Duodenal mucosa (tissue), 2 donors: Measurements from ENCODE around the gene SYK.

Experiments
- H3K27ac ChIP-seq: one replicate; pipeline ENCODE4 v1.7.0; 2013; ENCODE audit warnings: low read depth, low read length
- H3K27me3 ChIP-seq, 2 donors: one replicate each; pipeline ENCODE4 v1.7.0; 2013; ENCODE audit warnings: low read length in 2 of 2, control low read depth in 1 of 2; ENCODE audit not compliant: insufficient read depth in 2 of 2, control insufficient read depth in 1 of 2
- H3K36me3 ChIP-seq, 2 donors: one replicate each; pipeline ENCODE4 v1.7.0; 2013; ENCODE audit warnings: low read length in 2 of 2, control low read depth in 1 of 2; ENCODE audit not compliant: insufficient read depth in 2 of 2, control insufficient read depth in 1 of 2
- H3K4me1 ChIP-seq, 2 donors: one replicate each; pipeline ENCODE4 v1.7.0; 2013; ENCODE audit warnings: low read length in 2 of 2, control low read depth in 1 of 2; ENCODE audit not compliant: insufficient read depth in 2 of 2, control insufficient read depth in 1 of 2
- H3K4me3 ChIP-seq, 2 donors: one replicate each; pipeline ENCODE4 v1.7.0; 2013; ENCODE audit warnings: low read length in 2 of 2, low read depth in 1 of 2
- H3K9ac ChIP-seq, 2 donors: one replicate each; pipeline ENCODE4 v1.7.0; 2013; ENCODE audit warnings: low read length in 2 of 2, low read depth in 1 of 2
- H3K9me3 ChIP-seq, 2 donors: one replicate each; pipeline ENCODE4 v1.7.0; 2013; ENCODE audit warnings: low read length in 2 of 2, control low read depth in 1 of 2; ENCODE audit not compliant: control insufficient read depth in 1 of 2

SYK gene

DNA sequence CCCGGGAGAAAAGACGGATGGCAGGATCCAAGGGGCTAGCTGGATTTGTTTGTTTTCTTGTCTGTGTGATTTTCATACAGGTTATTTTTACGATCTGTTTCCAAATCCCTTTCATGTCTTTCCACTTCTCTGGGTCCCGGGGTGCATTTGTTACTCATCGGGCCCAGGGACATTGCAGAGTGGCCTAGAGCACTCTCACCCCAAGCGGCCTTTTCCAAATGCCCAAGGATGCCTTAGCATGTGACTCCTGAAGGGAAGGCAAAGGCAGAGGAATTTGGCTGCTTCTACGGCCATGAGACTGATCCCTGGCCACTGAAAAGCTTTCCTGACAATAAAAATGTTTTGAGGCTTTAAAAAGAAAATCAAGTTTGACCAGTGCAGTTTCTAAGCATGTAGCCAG lies 94.2 kb downstream of the SYK start:
- Histone ChIP-seq H3K9me3 (no peaks in the 10 kb centered on the region), H3K4me1 (no peaks in the 10 kb centered on the region), H3K4me3 (no peak overlapping the region), H3K36me3 (peaks cover 14 to 72% of the 10 kb centered on the region in 2 donors), H3K27ac (no peak overlapping the region), H3K9ac (no peak overlapping the region), H3K27me3 (no peaks in the 10 kb centered on the region)

DNA sequence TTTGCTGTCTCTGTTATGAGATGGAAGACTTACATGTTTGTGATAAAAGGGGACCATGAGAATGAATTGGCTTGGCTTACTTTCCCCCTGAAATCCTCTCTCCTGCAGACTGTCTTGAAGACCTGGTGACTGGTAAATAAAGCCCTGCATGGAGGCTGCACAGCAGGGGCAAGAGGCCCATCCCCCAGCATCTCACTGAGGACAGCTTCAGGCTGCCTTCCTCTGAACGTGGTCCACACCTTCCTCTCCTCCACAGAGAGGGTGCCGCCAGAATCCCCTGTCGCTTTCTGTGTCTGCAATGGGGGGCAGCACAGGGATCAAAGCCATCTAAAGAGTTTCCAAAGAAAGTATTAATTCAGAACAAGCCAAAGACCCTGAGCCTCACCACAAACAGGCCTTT lies 94.6 kb downstream of the SYK start:
- Histone ChIP-seq H3K27ac (no peak overlapping the region), H3K4me1 (no peaks in the 10 kb centered on the region), H3K27me3 (no peaks in the 10 kb centered on the region), H3K4me3 (no peak overlapping the region), H3K9ac (no peak overlapping the region), H3K36me3 (peaks cover 14 to 72% of the 10 kb centered on the region in 2 donors), H3K9me3 (no peaks in the 10 kb centered on the region)

- Histone ChIP-seq H3K4me1 (no peaks in the 10 kb centered on the region), H3K9me3 (no peaks in the 10 kb centered on the region), H3K36me3 (peaks cover 2 to 56% of the 10 kb centered on the region in 2 donors), H3K9ac (no peak overlapping the region), H3K4me3 (no peak overlapping the region), H3K27ac (no peak overlapping the region), H3K27me3 (no peaks in the 10 kb centered on the region)
Observed at GRCh38 chr9:90898228-90898627, 96.6 kb downstream of the SYK start.

DNA sequence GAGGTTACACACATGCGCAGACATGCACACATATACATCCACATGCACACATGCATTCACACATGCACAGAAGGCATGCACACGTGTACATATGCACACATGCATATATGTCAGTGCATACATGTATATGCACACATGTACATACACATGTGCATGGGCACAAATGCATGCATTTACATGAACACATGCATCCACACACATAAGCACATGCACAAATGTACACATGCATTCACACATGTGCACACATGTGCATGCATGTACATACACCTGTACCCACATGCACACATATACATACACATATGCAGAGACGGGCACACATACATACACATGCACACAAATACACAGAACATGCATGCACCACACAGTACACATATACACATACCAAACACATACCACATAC lies 97.7 kb downstream of the SYK start:
- no peak overlapping the region for H3K27ac ChIP-seq
- no peaks in the 10 kb centered on the region for H3K4me1 ChIP-seq
- peaks cover 2 to 48% of the 10 kb centered on the region in 2 donors for H3K36me3 ChIP-seq
- no peaks in the 10 kb centered on the region for H3K9me3 ChIP-seq
- no peak overlapping the region for H3K4me3 ChIP-seq
- H3K27me3 ChIP-seq, result no peaks in the 10 kb centered on the region
- H3K9ac ChIP-seq, result no peak overlapping the region

GRCh38 chr9:90900130-90900529 lies 98.5 kb downstream of the SYK start:
- H3K4me1 ChIP-seq, result no peaks in the 10 kb centered on the region
- H3K4me3 ChIP-seq, result no peak overlapping the region
- H3K9me3 ChIP-seq, result no peaks in the 10 kb centered on the region
- H3K27me3 ChIP-seq, result no peaks in the 10 kb centered on the region
- no peak overlapping the region for H3K27ac ChIP-seq
- no peak overlapping the region for H3K9ac ChIP-seq
- peaks cover 2 to 44% of the 10 kb centered on the region in 2 donors for H3K36me3 ChIP-seq

DNA sequence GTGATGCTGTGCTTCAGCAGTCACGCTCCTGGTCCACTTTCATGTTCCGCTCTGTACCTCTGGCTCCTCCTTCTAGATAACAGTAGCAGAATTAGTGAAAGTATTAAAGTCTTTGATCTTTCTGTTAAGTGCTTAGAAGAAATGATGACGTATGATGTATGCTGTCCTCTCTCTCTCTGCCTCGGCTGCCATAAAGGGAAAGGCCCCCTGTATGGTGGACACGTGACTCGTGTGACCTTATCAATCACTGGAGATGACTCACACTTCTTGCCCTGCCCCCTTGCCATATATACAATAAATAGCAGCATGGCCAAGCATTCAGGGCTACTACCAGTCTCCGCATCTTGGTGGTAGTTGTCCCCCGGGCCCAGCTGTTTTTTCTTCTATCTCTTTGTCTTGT lies 100.3 kb downstream of the SYK start:
- H3K4me1 ChIP-seq, result no peaks in the 10 kb centered on the region
- no peaks in the 10 kb centered on the region for H3K9me3 ChIP-seq
- H3K9ac ChIP-seq, result no peak overlapping the region
- no peaks in the 10 kb centered on the region for H3K27me3 ChIP-seq
- no peak overlapping the region for H3K4me3 ChIP-seq
- no peak overlapping the region for H3K27ac ChIP-seq
- H3K36me3 ChIP-seq, result peaks cover 2 to 26% of the 10 kb centered on the region in 2 donors

- no peaks in the 10 kb centered on the region for H3K27me3 ChIP-seq
- no peak overlapping the region for H3K4me3 ChIP-seq
- H3K4me1 ChIP-seq, result no peaks in the 10 kb centered on the region
- no peaks in the 10 kb centered on the region for H3K9me3 ChIP-seq
- peaks cover 0 to 9% of the 10 kb centered on the region in 2 donors for H3K36me3 ChIP-seq
- H3K27ac ChIP-seq, result no peak overlapping the region
- no peak overlapping the region for H3K9ac ChIP-seq
Observed at GRCh38 chr9:90903766-90904424, 102.3 kb downstream of the SYK start.

- no peak overlapping the region for H3K9ac ChIP-seq
- H3K4me3 ChIP-seq, result no peak overlapping the region
- no peaks in the 10 kb centered on the region for H3K9me3 ChIP-seq
- H3K4me1 ChIP-seq, result no peaks in the 10 kb centered on the region
- no peaks in the 10 kb centered on the region for H3K27me3 ChIP-seq
- H3K27ac ChIP-seq, result no peak overlapping the region
- H3K36me3 ChIP-seq, result peaks cover 0 to 2% of the 10 kb centered on the region in 2 donors
Observed at GRCh38 chr9:90904706-90905478, 103.3 kb downstream of the SYK start.

- Histone ChIP-seq H3K9me3 (no peaks in the 10 kb centered on the region), H3K9ac (no peak overlapping the region), H3K27ac (no peak overlapping the region), H3K36me3 (no peaks in the 10 kb centered on the region), H3K4me1 (no peaks in the 10 kb centered on the region), H3K4me3 (no peak overlapping the region), H3K27me3 (no peaks in the 10 kb centered on the region)
Observed at GRCh38 chr9:90905822-90906221, 104.2 kb downstream of the SYK start.

DNA sequence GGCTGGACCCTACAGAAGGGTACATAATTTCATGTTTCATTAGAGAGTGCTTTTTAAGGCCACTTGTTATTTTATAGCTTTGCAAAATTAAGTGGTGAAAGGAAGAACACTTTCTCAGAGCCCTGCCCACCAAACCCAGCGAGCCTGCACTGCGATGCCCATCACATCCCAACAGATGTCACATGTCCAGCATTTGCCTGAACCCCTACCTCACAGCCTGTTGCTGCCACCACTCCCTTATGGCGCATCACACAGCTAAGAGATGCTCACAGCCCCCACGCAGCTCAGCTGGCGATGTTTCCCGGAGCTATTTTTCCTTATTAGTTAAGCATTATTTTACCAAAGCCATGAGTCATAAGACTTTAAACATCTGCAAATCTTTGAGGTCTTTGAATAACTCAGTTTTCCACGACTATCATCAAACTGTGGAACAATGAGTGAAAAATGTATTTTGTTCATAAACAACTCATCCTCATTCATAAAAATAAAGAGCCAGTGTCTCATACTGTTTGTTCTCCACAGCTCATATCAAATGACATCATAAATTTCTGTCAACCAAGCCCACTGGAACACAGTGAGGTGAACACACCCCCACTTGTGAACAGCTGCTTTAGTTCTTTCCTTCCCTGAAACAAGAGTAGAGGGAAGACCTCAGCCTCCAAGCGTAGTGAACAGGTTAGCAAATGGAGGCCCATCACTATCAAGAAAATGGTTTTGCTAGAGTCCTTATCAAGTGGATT lies 104.9 kb downstream of the SYK start:
- Histone ChIP-seq H3K36me3 (no peaks in the 10 kb centered on the region), H3K9me3 (no peaks in the 10 kb centered on the region), H3K27me3 (no peaks in the 10 kb centered on the region), H3K4me3 (no peak overlapping the region), H3K4me1 (no peaks in the 10 kb centered on the region), H3K27ac (no peak overlapping the region), H3K9ac (no peak overlapping the region)
